ENCODE results near the gene NR3C2. TPM values are rescaled to one million over a fixed set of nuclear protein-coding genes. Genes with fewer than 3 reads are reported as not detected.

The NR3C2 gene
- total and polyA plus RNA-seq, 2 of the 4 experiments (the other 2 are of a cell fraction), result 1.1 to 2.3 TPM

DNA sequence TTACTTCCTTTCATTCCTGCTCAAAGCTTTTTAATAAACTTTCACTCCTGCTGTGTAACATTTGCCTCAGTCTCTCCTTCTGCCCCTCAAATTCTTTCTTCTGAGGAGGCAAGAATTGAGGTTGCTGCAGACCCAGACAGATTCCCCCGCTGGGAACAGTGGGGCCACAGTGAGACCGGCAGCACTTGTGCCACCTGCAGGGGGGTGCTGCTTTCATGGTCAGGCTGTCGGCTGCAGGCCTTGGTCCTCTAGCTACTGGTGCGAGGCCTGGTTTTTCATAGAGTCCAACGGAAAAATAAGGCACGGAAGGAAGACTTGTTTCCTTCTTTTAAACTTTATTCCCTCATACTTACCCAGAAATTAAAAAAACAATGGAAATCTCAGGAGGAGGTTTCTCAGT lies 296.7 kb downstream of the NR3C2 start:
- ATAC-seq (ENCODE audit: low read depth) (no peak), DNase-seq (no peak)
- WGBS, 2 experiments (ENCODE audit: extremely low coverage in 2 of 2, insufficient read length in 1 of 2), result no CpG with 5 or more reads among the region's 6 CpGs

More for the DNA sequence above, 296.7 kb downstream of the NR3C2 start:
- H3K27me3 ChIP-seq (ENCODE audit: control insufficient read depth, insufficient read depth, low read length), result peaks cover 2% of the 10 kb centered on the region; the same call in 1 of the 2 replicates
- no peak overlapping the region for H3K14ac ChIP-seq (replicated peaks; ENCODE audit: low read depth, low read length)
- no peak overlapping the region for H3K18ac ChIP-seq (ENCODE audit: low read depth, low read length)
- no peaks in the 10 kb centered on the region for H4K20me1 ChIP-seq (ENCODE audit: insufficient read depth, low read length)
- POLR2A ChIA-PET (ENCODE audit: unreplicated experiment), result no interaction called here
- no peak overlapping the region for H2BK120ac ChIP-seq (ENCODE audit: low read depth, low read length)
- intact Hi-C loops (cut with micrococcal nuclease), result no loop called here
- H3K36me3 ChIP-seq (ENCODE audit: control insufficient read depth, insufficient read depth, low read length), result no peaks in the 10 kb centered on the region
- no peak overlapping the region for H3K56ac ChIP-seq (ENCODE audit: extremely low read depth, insufficient read depth, low read length)
- TF ChIP-seq USF2 (IDR thresholded peaks at IDR 0.05; ENCODE audit: low read depth, low read length) (no peak), RAD21 (IDR thresholded peaks at IDR 0.05; ENCODE audit: low read length) (no peak), RCOR1 (IDR thresholded peaks at IDR 0.05; ENCODE audit: insufficient replicate concordance, low read length) (no peak), FOS (IDR thresholded peaks at IDR 0.05; ENCODE audit: low read depth, low read length) (no peak), BHLHE40 (IDR thresholded peaks at IDR 0.05; ENCODE audit: low read depth, low read length) (no peak), ELK1 (IDR thresholded peaks at IDR 0.05; ENCODE audit: borderline replicate concordance, low read depth, low read length) (no peak), POLR2A (IDR thresholded peaks at IDR 0.05; ENCODE audit: low read depth, low read length) (no peak), MAZ (IDR thresholded peaks at IDR 0.05; ENCODE audit: borderline replicate concordance, low read depth, low read length) (no peak), RFX5 (IDR thresholded peaks at IDR 0.05; ENCODE audit: low read depth, low read length) (no peak), CEBPB (IDR thresholded peaks at IDR 0.05; ENCODE audit: low read depth, low read length) (no peak), NFE2L2 (IDR thresholded peaks at IDR 0.05; ENCODE audit: low read depth, low read length) (no peak), MXI1 (IDR thresholded peaks at IDR 0.05; ENCODE audit: borderline replicate concordance, low read depth, low read length) (no peak)
- TF ChIP-seq, protein P1, sequence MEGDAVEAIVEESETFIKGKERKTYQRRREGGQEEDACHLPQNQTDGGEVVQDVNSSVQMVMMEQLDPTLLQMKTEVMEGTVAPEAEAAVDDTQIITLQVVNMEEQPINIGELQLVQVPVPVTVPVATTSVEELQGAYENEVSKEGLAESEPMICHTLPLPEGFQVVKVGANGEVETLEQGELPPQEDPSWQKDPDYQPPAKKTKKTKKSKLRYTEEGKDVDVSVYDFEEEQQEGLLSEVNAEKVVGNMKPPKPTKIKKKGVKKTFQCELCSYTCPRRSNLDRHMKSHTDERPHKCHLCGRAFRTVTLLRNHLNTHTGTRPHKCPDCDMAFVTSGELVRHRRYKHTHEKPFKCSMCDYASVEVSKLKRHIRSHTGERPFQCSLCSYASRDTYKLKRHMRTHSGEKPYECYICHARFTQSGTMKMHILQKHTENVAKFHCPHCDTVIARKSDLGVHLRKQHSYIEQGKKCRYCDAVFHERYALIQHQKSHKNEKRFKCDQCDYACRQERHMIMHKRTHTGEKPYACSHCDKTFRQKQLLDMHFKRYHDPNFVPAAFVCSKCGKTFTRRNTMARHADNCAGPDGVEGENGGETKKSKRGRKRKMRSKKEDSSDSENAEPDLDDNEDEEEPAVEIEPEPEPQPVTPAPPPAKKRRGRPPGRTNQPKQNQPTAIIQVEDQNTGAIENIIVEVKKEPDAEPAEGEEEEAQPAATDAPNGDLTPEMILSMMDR (conservative IDR thresholded peaks at IDR 0.05; ENCODE audit: low read depth, low read length), result no peak
- H4K5ac ChIP-seq (ENCODE audit: low read depth, low read length), result no peak overlapping the region
- CTCF ChIA-PET, result interaction anchor here (0.6 kb wide), 1 partner anchor 1367 kb away, joined by 3 read pairs; no protein-coding TSS in a partner anchor
- no peak overlapping the region for H4K8ac ChIP-seq (ENCODE audit: low read depth in 2 of 2, low read length in 2 of 2)
- no peak overlapping the region for H2BK15ac ChIP-seq (ENCODE audit: low read depth, low read length)
- no peak overlapping the region for H3K27ac ChIP-seq (ENCODE audit: insufficient read depth, low read length)
- dilution Hi-C loops (cut with HindIII; ENCODE audit: low sequenced_read_pairs, unreplicated experiment), result no loop called here
- H3K4me3 ChIP-seq (ENCODE audit: insufficient read depth, low read depth, low read length), result no peak overlapping the region
- H3K4me2 ChIP-seq (ENCODE audit: low read depth, low read length), result no peak overlapping the region
- no peak overlapping the region for H2BK20ac ChIP-seq (ENCODE audit: low read depth, low read length)
- H2AK9ac ChIP-seq (replicated peaks; ENCODE audit: low read depth, low read length, poor library complexity), result no peak overlapping the region
- no peak overlapping the region for H2AK5ac ChIP-seq (ENCODE audit: low read depth, low read length)
- no peak overlapping the region for H3K4ac ChIP-seq (ENCODE audit: low read depth, low read length)
- no peak overlapping the region for H2BK5ac ChIP-seq (ENCODE audit: low read depth, low read length, poor library complexity, severe bottlenecking)
- no peak overlapping the region for H4K91ac ChIP-seq (ENCODE audit: insufficient read depth, low read depth, low read length)
- in situ Hi-C loops (cut with MboI; ENCODE audit: low sequenced_read_pairs), result loop anchor here (25.0 kb wide), 1 partner anchor 108 kb away; no protein-coding TSS in a partner anchor
- no peaks in the 10 kb centered on the region for H3K9me1 ChIP-seq (ENCODE audit: insufficient read depth, low read length)
- BruUV-seq (replicated peaks), result no TSS peak
- no peaks in the 10 kb centered on the region for H3K4me1 ChIP-seq (ENCODE audit: control insufficient read depth, insufficient read depth, low read length)
- no peak overlapping the region for H2AFZ ChIP-seq (replicated peaks; ENCODE audit: low read length, poor library complexity)
- no peaks in the 10 kb centered on the region for H3K79me1 ChIP-seq (ENCODE audit: low read depth in 1 of 2, low read length in 2 of 2)
- H3K23ac ChIP-seq (ENCODE audit: low read depth, low read length), result no peak overlapping the region
- no peak overlapping the region for H3K9ac ChIP-seq (ENCODE audit: low read depth, low read length)
- no peaks in the 10 kb centered on the region for H3K9me3 ChIP-seq (ENCODE audit: control insufficient read depth, insufficient read depth, low read length)

Measured in IMR-90 (cell line).